ENCODE measurements around the gene RPL13A.
"Not testable (repeated sequence)": the region's sequence is repeated elsewhere in the genome, so short reads cannot be mapped to it uniquely, and the experiment has no call there.

The RPL13A gene

DNA sequence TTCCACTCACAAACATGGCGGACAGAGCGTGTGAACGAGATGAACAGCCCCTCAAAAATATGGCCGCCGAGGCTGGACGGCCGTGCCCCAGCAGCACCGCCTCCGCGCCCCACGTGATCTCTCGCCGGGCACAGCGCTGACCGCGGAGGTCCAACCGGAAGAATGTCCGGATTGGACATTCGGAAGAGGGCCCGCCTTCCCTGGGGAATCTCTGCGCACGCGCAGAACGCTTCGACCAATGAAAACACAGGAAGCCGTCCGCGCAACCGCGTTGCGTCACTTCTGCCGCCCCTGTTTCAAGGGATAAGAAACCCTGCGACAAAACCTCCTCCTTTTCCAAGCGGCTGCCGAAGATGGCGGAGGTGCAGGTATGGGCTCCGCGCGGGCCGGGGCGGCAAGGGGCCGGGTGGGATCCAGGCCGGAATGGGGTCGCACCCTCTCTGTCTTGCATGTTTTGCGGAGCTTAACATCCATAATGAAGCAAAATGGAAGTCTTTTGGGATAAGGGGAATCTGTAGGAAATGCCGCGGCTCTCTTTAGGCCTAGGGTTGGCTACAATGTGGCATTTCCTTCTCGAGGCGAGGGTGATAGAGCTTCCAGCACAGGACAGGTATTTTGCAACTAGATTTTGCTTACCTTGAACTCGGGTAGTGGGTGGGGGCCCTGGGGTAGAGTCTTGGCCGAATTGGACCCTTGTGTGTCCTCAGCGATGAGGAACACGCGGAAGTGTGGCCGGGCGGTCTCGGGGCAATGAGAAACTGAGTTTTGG, at the start of gene RPL13A:
TSS of gene RPL13A (plus strand) at position 332 of the 769 bp plus-strand sequence. CDS start at position 354, 22 bp downstream.
- Mint-ChIP-seq H3K36me3 (peaks cover 50 to 56% of the 10 kb centered on the region in 2 donors), H3K27me3 (no peaks in the 10 kb centered on the region), H3K9me3 (no peaks in the 10 kb centered on the region), H3K27ac (peak within 1 kb of the TSS; percentile 100), H3K4me3 (peak within 1 kb of the TSS; percentile 96 to 97), H3K4me1 (peaks cover 20 to 52% of the 10 kb centered on the region in 2 donors)
- ATAC-seq (replicated peaks) (peak; percentile 90 to 95), DNase-seq (peak; percentile 100)

DNA sequence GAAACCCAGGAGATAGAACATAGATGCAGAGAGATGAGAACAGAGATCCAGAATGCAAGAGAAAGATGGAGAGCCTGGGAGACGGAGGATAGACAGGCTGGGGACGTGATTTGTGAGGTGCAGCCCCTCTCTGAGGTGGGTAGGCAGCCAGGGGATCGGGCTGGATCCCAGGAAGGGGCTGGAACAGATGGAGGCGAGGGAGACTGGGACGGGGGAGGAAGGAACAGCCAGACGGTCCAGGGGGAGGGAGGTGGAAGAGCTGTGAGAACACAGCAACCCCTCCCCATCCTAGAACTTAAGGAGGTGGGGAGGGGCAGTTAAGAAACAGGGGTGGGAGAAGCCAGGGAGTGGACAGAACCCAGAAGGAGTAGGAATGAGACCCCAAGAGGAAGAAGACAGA, 49.1 kb upstream of the RPL13A start:
- ATAC-seq (replicated peaks), result no peak
- peaks cover 33 to 42% of the 10 kb centered on the region in 2 donors for H3K4me1 Mint-ChIP-seq
- no peak for DNase-seq
- H3K27me3 Mint-ChIP-seq, result peaks cover 87 to 93% of the 10 kb centered on the region in 2 donors
- H3K36me3 Mint-ChIP-seq, result peaks cover 5 to 8% of the 10 kb centered on the region in 2 donors
- H3K4me3 Mint-ChIP-seq, result no peak overlapping the region
- H3K9me3 Mint-ChIP-seq, result no peaks in the 10 kb centered on the region
- no peak overlapping the region for H3K27ac Mint-ChIP-seq

DNA sequence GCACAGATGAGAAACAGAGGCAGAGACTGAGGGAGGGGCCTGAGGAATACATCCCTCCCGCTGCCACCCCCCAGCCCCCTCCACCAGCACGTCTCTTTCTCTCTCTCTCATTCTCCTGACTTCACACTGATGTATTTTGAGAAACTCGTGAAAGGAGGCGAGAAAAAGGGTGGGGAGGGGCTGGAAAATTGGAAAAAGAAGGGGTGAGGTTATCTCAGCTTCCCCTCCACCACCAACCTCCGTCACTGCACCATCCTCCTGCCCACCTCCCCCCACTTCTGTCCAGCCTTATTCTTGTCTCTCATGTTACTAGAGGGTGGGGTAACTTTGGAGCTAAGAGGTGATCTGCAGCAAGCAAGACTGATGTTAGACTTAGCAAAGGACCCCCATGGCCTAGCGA, 47.6 kb upstream of the RPL13A start:
- Mint-ChIP-seq H3K27me3 (peaks cover 77 to 79% of the 10 kb centered on the region in 2 donors), H3K9me3 (no peaks in the 10 kb centered on the region), H3K27ac (no peak overlapping the region), H3K4me1 (peaks cover 35 to 49% of the 10 kb centered on the region in 2 donors), H3K36me3 (peaks cover 5 to 8% of the 10 kb centered on the region in 2 donors), H3K4me3 (no peak overlapping the region)
- ATAC-seq (replicated peaks) (no peak), DNase-seq (no peak)

DNA sequence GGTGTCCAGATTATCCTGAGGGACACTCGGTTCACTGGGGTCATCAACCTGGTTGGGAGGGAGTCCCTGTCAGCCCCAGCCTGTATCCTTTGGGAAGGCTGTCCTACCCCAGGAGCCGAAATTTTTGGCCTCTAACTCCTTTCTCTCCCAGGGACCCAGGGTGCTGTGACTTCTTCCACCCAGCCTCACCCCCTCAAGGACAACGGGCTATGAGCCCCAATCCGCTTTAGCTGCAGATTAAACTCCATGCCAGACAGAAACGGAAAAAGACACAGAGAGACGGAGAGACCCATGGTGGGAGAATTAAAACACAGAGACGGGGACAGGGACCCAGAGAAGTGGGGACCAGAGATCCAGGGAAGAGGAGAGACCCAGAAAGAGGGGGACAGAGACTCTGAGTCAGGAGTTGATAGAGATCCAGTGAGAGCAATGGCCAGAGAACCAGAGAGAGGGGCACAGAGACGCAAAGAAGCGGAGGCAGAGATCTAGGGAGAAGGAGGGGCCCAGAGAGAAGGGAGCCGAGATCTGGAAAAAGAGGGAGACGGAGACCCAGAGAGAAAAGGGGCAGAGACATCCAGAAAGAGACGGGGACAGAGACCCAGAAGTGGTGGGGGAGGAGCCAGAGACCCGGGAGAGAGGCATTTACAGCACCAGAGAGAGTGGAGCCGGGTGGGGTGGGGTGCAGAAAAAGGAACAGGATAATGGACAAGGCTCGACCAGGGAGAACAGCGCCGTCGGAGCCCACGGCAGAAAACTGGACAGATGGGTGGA, 46.8 kb upstream of the RPL13A start:
- DNase-seq (no peak), ATAC-seq (replicated peaks) (no peak)
- Mint-ChIP-seq H3K4me3 (peak overlapping the region; percentile 22 to 50), H3K27me3 (peaks cover 69 to 71% of the 10 kb centered on the region in 2 donors), H3K36me3 (peaks cover 5 to 8% of the 10 kb centered on the region in 2 donors), H3K9me3 (no peaks in the 10 kb centered on the region), H3K4me1 (peaks cover 36 to 49% of the 10 kb centered on the region in 2 donors), H3K27ac (no peak overlapping the region)

DNA sequence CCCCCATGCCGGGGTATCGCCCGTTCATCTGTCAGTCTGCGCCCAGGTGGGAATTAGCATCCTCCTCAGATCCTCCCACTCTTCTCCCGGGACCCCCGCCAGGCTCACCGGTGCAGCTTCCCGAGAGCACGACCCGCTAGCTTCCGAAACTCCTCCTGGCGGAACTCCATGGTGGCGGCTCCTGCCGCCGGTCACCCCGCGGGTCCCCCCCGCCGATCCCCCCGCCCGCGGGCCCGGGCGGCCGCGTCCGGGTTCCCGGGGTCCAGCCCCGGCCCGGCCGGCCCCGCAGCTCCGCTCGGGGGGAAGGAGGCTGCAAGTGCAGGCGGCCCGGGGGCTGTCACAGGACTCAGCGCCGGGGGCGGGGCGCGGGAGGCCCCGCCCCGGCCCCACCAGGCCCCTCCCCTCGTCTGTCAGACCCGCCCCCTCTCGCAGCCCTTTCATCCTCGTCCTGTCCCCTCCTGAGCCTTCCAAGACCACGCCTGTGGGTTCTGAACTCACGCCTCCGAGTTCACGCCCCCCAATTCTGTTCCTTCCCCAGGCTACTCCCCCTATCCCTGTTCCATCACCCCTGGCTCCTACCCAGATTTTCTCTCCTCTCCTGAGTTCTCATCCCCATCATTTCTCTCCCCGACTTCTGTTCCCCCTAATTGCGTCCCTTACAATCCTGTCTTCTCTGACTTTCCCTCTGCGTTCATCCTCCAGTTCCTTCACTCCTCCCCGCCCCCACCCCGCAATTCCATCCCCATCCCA, 46.0 kb upstream of the RPL13A start, which contains the start of gene SLC17A7:
TSS of gene SLC17A7 (minus strand) at position 318 of the 750 bp plus-strand sequence. CDS start at position 170, 148 bp downstream.
- Mint-ChIP-seq H3K9me3 (no peaks in the 10 kb centered on the region), H3K4me1 (peaks cover 30 to 42% of the 10 kb centered on the region in 2 donors), H3K36me3 (peaks cover 5 to 7% of the 10 kb centered on the region in 2 donors), H3K27ac (peak within 1 kb of the TSS; percentile 3), H3K4me3 (peak within 1 kb of the TSS; percentile 84 to 88), H3K27me3 (peaks cover 62 to 64% of the 10 kb centered on the region in 2 donors)
- ATAC-seq (replicated peaks), result no peak
- no peak for DNase-seq

DNA sequence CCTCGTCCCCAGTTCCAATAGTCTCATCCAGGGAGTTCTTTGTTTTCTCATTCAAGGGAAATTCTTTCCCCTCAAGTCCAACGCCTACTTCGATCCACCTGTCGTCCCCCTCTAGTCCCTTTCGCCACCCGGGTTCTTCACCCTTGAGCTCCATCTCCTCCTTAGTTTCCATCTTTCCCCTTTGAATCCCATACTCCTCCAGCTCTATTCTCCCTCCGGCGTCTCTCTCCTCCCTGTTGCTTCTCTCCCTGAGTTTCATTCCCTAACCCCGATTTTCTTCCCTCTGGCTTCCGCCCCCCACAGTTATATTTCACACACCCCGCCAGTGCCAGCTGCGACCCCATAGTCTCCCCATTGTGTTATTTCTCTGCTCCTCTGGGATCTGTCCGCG, 45.5 kb upstream of the RPL13A start:
- peak overlapping the region; percentile 3 for H3K27ac Mint-ChIP-seq

DNA sequence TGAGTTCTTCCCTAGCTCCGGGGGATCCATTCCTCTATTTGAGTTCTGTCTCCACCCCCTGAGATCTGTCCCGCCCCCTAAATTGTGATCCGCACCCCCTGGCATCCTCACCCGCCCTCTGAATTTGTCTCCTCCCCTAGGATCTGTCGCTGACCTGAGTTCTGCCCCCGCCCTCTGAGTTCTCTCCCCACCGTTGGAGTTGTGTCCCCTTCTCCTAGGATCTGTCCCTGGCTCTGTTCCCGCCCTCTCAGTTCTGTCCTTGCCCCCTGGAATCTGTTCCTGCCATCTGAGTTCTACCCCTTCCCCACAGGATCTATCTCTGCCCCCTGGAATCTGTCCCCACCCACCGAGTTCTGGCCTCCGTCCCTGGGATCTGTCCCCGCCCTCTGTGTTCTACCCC, 45.1 kb upstream of the RPL13A start:
- DNase-seq, result no peak
- peak overlapping the region; percentile 84 to 88 for H3K4me3 Mint-ChIP-seq
- H3K4me1 Mint-ChIP-seq, result peaks cover 25 to 35% of the 10 kb centered on the region in 2 donors
- peaks cover 12 to 16% of the 10 kb centered on the region in 2 donors for H3K36me3 Mint-ChIP-seq
- H3K27ac Mint-ChIP-seq, result no peak overlapping the region
- H3K27me3 Mint-ChIP-seq, result peaks cover 52 to 54% of the 10 kb centered on the region in 2 donors
- no peak for ATAC-seq (replicated peaks)
- no peaks in the 10 kb centered on the region for H3K9me3 Mint-ChIP-seq

More for the DNA sequence above, 45.5 kb upstream of the RPL13A start:
- no peak for ATAC-seq (replicated peaks)
- peaks cover 10 to 13% of the 10 kb centered on the region in 2 donors for H3K36me3 Mint-ChIP-seq
- peaks cover 26 to 38% of the 10 kb centered on the region in 2 donors for H3K4me1 Mint-ChIP-seq
- H3K9me3 Mint-ChIP-seq, result no peaks in the 10 kb centered on the region
- peaks cover 56 to 58% of the 10 kb centered on the region in 2 donors for H3K27me3 Mint-ChIP-seq
- no peak for DNase-seq
- peak overlapping the region; percentile 84 to 88 for H3K4me3 Mint-ChIP-seq

DNA sequence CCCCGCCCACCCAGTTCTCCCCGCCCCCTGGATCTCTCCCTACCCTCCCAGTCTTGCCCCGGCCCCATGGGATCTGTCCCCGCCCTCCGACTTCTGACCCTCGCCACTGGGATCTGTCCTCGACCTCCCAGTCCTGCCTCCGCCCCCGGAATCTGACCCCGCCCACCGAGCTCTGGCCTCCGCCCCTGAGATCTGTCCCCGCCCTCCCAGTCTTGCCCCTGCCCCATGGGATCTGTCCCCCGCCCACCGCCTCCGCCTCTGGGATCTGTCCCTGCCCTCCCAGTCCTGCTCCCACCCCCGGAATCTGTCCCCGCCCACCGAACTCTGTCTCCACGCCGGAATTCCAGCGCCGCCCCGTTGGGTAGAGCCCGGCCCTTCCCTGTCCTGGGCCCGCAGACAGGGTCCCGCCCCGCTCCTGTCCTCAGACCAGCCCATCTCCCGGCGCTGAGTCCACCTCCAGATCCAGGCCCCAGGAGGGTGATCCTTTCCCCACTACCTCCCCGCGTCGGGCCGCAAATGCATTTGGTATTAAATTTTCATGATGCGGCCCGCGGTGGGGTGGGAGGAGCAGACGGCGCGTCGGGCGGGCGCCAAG, 44.5 kb upstream of the RPL13A start:
- H3K27me3 Mint-ChIP-seq, result peaks cover 47 to 49% of the 10 kb centered on the region in 2 donors
- peak overlapping the region; percentile 84 to 88 for H3K4me3 Mint-ChIP-seq
- ATAC-seq (replicated peaks) (peak; percentile 44 to 45), DNase-seq (peak; percentile 58)
- no peaks in the 10 kb centered on the region for H3K9me3 Mint-ChIP-seq
- peaks cover 18 to 21% of the 10 kb centered on the region in 2 donors for H3K36me3 Mint-ChIP-seq
- H3K27ac Mint-ChIP-seq, result peak overlapping the region; percentile 92
- peaks cover 24 to 38% of the 10 kb centered on the region in 2 donors for H3K4me1 Mint-ChIP-seq

DNA sequence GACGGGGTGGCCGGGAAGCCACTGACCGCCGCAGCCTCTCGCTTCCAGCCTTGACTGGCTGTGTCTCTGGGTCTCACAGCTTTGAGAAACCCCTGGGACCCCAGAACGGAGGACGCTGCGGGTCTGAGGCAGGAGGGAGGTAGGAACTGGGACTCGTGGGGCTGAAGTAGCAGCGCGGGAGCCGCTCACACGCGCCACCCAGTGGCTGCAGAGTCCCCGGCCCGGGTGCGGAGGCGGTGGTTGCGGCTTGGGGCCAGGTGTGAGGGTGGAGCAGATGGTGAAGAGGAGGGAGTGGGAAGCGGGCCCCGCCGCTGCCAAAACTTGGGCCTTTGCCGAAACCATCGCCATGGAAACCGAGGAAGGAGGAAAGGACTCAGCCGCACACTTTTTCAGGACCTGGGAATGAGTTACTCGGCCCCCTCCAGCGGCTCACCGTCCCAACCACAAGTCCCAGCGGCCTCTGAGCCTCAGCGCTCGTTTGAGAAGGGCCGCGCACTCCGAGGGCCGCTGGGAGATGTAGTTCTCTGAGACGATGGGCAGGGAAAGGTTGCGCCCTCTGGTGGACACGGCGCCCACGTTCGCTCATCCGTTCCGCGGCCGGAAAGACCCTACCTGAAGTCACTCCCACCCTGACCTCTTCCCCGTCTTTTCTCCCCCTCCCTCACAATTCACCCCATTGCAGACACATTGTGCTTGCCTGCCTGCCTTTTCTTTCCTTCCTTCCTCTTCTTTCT, 43.9 kb upstream of the RPL13A start:
- Mint-ChIP-seq H3K4me3 (peak overlapping the region; percentile 84 to 88), H3K4me1 (peaks cover 28 to 45% of the 10 kb centered on the region in 2 donors), H3K36me3 (peaks cover 23 to 28% of the 10 kb centered on the region in 2 donors), H3K27ac (peak overlapping the region; percentile 92), H3K27me3 (peaks cover 40 to 42% of the 10 kb centered on the region in 2 donors), H3K9me3 (no peaks in the 10 kb centered on the region)
- ATAC-seq (replicated peaks), result peak; percentile 92 to 93
- peak; percentile 90 for DNase-seq

DNA sequence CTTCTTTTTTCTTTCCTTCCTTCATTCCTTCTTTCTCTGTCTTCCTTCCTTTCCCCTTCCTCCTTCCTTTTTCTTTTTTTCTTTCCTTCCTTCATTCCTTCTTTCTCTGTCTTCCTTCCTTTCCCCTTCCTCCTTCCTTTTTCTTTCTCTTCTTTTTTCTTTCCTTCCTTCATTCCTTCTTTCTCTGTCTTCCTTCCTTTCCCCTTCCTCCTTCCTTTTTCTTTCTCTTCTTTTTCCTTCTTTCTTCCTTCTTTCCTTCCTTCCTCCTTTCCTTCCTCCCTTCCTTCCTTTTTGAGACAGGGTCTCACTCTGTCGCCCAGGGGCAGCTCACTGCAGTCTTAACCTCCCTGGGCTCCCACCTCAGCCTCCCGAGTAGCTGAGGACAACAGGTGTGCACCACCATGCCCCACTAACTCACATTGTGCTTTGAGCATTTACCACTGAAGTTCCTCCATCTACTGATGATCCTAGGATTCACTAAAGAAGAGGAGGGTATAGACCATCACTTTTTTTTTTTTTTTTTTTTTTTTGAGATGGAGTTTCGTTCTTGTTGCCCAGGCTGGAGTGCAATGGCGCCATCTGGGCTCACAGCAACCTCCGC, 43.2 kb upstream of the RPL13A start:
- DNase-seq; H3K9me3 Mint-ChIP-seq; ATAC-seq (replicated peaks): not testable (repeated sequence)
- Mint-ChIP-seq H3K27ac (peak overlapping the region; percentile 65), H3K27me3 (peaks cover 34 to 35% of the 10 kb centered on the region in 2 donors), H3K4me3 (peak overlapping the region; percentile 84 to 88), H3K4me1 (peaks cover 31 to 51% of the 10 kb centered on the region in 2 donors), H3K36me3 (peaks cover 29 to 34% of the 10 kb centered on the region in 2 donors)

DNA sequence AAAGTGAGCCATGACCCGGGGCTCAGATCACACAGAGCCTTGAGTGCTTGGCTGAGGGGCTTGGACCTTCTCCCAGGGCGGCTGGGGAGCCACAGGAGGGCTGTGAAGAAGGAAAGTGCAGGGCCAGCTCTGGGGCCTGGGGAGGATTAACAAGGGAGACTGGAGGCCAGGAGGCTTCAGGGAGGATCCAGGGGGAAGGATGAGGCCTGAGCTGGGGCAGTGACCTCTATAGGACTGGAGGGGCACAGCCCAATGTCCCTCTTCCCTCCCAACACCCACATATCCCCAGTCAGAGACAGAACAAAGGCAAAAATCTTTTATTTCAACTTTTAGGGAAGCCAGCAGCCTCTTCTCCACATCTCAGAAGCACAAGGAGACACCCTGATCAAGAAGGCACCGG, 41.4 kb upstream of the RPL13A start:
- ATAC-seq (replicated peaks) (no peak), DNase-seq (no peak)
- H3K4me3 Mint-ChIP-seq, result no peak overlapping the region
- no peaks in the 10 kb centered on the region for H3K9me3 Mint-ChIP-seq
- peaks cover 37 to 49% of the 10 kb centered on the region in 2 donors for H3K36me3 Mint-ChIP-seq
- peaks cover 16 to 17% of the 10 kb centered on the region in 2 donors for H3K27me3 Mint-ChIP-seq
- H3K27ac Mint-ChIP-seq, result no peak overlapping the region
- H3K4me1 Mint-ChIP-seq, result peaks cover 37 to 62% of the 10 kb centered on the region in 2 donors

DNA sequence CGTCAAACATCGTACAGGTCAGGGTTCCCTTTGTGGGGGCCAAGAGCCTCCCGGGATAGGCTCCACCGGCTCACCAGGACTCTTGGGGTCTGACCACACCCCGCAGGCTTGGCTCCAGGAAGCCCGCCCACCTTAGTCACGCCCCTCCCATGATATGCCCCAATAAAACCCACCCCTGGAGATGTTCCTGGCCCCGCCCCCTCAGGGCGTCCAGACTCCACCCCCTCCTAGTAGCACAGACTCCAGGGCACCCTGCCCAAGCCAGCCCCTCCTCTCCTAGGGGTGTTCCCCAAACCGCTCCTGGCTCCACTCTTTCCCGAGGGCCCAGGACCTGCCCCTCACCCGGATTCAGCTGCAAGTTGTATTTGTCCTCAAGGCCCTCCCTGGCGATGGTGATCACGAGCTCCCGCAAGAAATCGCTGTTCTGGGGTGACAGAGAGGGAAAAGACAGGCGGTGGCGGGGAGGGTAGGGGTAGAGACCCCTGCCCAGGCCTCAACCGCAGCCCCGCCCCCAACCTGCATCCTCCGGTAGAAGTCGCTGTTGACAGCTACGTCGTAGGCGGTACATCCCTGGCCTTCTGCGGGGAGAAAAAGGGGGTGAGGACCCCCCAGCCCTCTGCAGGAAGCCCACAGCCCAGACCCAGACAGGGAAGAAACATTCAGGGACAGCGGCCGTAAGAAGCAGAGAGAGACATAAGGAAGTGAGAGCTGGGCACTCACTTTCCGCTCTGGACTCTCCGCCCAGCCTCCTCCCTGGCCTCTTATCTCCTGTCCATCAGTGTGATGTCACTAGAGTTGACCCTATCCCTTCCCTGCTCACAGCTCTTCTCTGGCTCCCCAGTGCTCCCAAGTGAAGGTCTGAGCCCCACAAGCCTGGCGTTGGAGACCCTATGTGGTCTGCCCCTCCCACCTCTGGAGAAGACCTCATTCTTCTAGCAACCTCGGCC, 39.6 kb upstream of the RPL13A start:
- H3K4me1 Mint-ChIP-seq, result peaks cover 32 to 62% of the 10 kb centered on the region in 2 donors
- no peaks in the 10 kb centered on the region for H3K9me3 Mint-ChIP-seq
- H3K4me3 Mint-ChIP-seq, result no peak overlapping the region
- peak overlapping the region; percentile 37 for H3K27ac Mint-ChIP-seq
- H3K27me3 Mint-ChIP-seq, result peaks cover 2% of the 10 kb centered on the region in 2 donors
- no peak for ATAC-seq (replicated peaks)
- no peak for DNase-seq
- H3K36me3 Mint-ChIP-seq, result peaks cover 36 to 55% of the 10 kb centered on the region in 2 donors
